ENCODE data around the gene ASTN2. TPM values are rescaled to one million over a fixed set of nuclear protein-coding genes. Genes with fewer than 3 reads are reported as not detected.

ASTN2 gene
- total and polyA plus RNA-seq, 2 experiments from 2014 or later, result 7.0 to 24.6 TPM

- Histone ChIP-seq H3K4me3 (no peak overlapping the region), H4K20me1 (replicated peaks; ENCODE audit: insufficient read depth) (no peaks in the 10 kb centered on the region), H3K4me1 (ENCODE audit: insufficient read depth) (peaks cover 63% of the 10 kb centered on the region), H3K9me2 (ENCODE audit: insufficient read depth) (0 out of 2 replicates have a peak, but pooled peaks cover 5% of the 10 kb centered on the region), H3K27me3 (ENCODE audit: insufficient read depth) (no peaks in the 10 kb centered on the region), H3K27ac (ENCODE audit: low read depth) (no peak overlapping the region), H3F3A (replicated peaks; ENCODE audit: low read depth) (no peaks in the 10 kb centered on the region), H3K36me3 (ENCODE audit: insufficient read depth) (no peaks in the 10 kb centered on the region), H2AFZ (no peak overlapping the region), H3K4me2 (peak overlapping the region; percentile 18; the same call in 1 of the 2 replicates), H3K79me2 (replicated peaks; ENCODE audit: insufficient read depth) (0 out of 2 replicates have a peak, but pooled peaks cover 2% of the 10 kb centered on the region)
- peaks cover 40% of the 10 kb centered on the region for H3K4me1 Mint-ChIP-seq
- H3K27ac Mint-ChIP-seq, result no peak overlapping the region
- no peak overlapping the region for H3K4me3 Mint-ChIP-seq
- no peaks in the 10 kb centered on the region; the same call in 2 of the 3 replicates for H3K36me3 Mint-ChIP-seq (ENCODE audit: low read depth)
- DNase-seq (ENCODE audit: low spot score) (no peak), ATAC-seq (no peak)
- TF ChIP-seq CREB1 (CRISPR knock-in tag; IDR thresholded peaks at IDR 0.05; ENCODE audit: low read depth) (no peak), EZH2phosphoT487 (IDR thresholded peaks at IDR 0.05; ENCODE audit: unreplicated experiment) (no peak), ZNF462 (CRISPR knock-in tag; IDR thresholded peaks at IDR 0.05) (no peak), JUNB (IDR thresholded peaks at IDR 0.05; ENCODE audit: unreplicated experiment) (no peak), ETS1 (IDR thresholded peaks at IDR 0.05) (no peak), POLR2AphosphoS5 (IDR thresholded peaks at IDR 0.05; ENCODE audit: low read depth) (no peak), STAT1 (IDR thresholded peaks at IDR 0.05; ENCODE audit: unreplicated experiment) (no peak), NANOG (IDR thresholded peaks at IDR 0.05; ENCODE audit: borderline replicate concordance) (no peak), EZH2 (IDR thresholded peaks at IDR 0.05; ENCODE audit: low read depth, unreplicated experiment) (no peak), ZNF331 (CRISPR knock-in tag; IDR thresholded peaks at IDR 0.05; ENCODE audit: low read depth) (no peak), ZNF114 (CRISPR knock-in tag; IDR thresholded peaks at IDR 0.05) (no peak)
- TF ChIP-seq, protein P1, sequence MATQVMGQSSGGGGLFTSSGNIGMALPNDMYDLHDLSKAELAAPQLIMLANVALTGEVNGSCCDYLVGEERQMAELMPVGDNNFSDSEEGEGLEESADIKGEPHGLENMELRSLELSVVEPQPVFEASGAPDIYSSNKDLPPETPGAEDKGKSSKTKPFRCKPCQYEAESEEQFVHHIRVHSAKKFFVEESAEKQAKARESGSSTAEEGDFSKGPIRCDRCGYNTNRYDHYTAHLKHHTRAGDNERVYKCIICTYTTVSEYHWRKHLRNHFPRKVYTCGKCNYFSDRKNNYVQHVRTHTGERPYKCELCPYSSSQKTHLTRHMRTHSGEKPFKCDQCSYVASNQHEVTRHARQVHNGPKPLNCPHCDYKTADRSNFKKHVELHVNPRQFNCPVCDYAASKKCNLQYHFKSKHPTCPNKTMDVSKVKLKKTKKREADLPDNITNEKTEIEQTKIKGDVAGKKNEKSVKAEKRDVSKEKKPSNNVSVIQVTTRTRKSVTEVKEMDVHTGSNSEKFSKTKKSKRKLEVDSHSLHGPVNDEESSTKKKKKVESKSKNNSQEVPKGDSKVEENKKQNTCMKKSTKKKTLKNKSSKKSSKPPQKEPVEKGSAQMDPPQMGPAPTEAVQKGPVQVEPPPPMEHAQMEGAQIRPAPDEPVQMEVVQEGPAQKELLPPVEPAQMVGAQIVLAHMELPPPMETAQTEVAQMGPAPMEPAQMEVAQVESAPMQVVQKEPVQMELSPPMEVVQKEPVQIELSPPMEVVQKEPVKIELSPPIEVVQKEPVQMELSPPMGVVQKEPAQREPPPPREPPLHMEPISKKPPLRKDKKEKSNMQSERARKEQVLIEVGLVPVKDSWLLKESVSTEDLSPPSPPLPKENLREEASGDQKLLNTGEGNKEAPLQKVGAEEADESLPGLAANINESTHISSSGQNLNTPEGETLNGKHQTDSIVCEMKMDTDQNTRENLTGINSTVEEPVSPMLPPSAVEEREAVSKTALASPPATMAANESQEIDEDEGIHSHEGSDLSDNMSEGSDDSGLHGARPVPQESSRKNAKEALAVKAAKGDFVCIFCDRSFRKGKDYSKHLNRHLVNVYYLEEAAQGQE (IDR thresholded peaks at IDR 0.05; ENCODE audit: unreplicated experiment), result no peak
- TF ChIP-seq, protein P2, sequence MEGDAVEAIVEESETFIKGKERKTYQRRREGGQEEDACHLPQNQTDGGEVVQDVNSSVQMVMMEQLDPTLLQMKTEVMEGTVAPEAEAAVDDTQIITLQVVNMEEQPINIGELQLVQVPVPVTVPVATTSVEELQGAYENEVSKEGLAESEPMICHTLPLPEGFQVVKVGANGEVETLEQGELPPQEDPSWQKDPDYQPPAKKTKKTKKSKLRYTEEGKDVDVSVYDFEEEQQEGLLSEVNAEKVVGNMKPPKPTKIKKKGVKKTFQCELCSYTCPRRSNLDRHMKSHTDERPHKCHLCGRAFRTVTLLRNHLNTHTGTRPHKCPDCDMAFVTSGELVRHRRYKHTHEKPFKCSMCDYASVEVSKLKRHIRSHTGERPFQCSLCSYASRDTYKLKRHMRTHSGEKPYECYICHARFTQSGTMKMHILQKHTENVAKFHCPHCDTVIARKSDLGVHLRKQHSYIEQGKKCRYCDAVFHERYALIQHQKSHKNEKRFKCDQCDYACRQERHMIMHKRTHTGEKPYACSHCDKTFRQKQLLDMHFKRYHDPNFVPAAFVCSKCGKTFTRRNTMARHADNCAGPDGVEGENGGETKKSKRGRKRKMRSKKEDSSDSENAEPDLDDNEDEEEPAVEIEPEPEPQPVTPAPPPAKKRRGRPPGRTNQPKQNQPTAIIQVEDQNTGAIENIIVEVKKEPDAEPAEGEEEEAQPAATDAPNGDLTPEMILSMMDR (conservative IDR thresholded peaks at IDR 0.05; ENCODE audit: low read depth in 2 of 2), result no peak
- H3K9me3 Mint-ChIP-seq, result no peaks in the 10 kb centered on the region
- H3K27me3 Mint-ChIP-seq (ENCODE audit: insufficient read depth, low read depth, poor library complexity), result peaks cover 7% of the 10 kb centered on the region
These were observed 40.7 kb downstream of the ASTN2 start for GRCh38 chr9:117374076-117374725.

Measured in GM23338 (cell line).